ENCODE results near the gene TBX6.
"Not testable (repeated sequence)": the region's sequence is repeated elsewhere in the genome, so short reads cannot be mapped to it uniquely, and the experiment has no call there.

TBX6 gene

GRCh38 chr16:30127993-30128392 is 36.3 kb upstream of the TBX6 start:
- TF ChIP-seq ZNF274 (IDR thresholded peaks at IDR 0.05; ENCODE audit: low read depth, low read length): no peak
- TF ChIP-seq SUZ12 (IDR thresholded peaks at IDR 0.05; ENCODE audit: extremely low read depth, insufficient read depth, insufficient read length): no peak
- no peak for TF ChIP-seq YY1 (IDR thresholded peaks at IDR 0.05; ENCODE audit: insufficient read depth, insufficient read length)
- Histone ChIP-seq H3K9me3 (ENCODE audit: insufficient read depth, low read length) (no peaks in the 10 kb centered on the region), H3K36me3 (ENCODE audit: insufficient read depth, insufficient read length, low read length) (no peaks in the 10 kb centered on the region), H3K27me3 (ENCODE audit: insufficient read depth, insufficient read length) (no peaks in the 10 kb centered on the region), H3K4me1 (ENCODE audit: insufficient read depth, insufficient read length) (peaks cover 5% of the 10 kb centered on the region), H3K4me3 (ENCODE audit: insufficient read length, low read depth) (no peak overlapping the region), H3K9ac (ENCODE audit: insufficient read length, low read depth) (no peak overlapping the region)
- DNase-seq (ENCODE audit: low read depth, low spot score): no peak

GRCh38 chr16:30125690-30126089 is 34.0 kb upstream of the TBX6 start:
- H3K36me3 ChIP-seq (ENCODE audit: insufficient read depth, insufficient read length, low read length); H3K4me1 ChIP-seq (ENCODE audit: insufficient read depth, insufficient read length); H3K9ac ChIP-seq (ENCODE audit: insufficient read length, low read depth); DNase-seq (ENCODE audit: low read depth, low spot score); H3K27me3 ChIP-seq (ENCODE audit: insufficient read depth, insufficient read length); H3K4me3 ChIP-seq (ENCODE audit: insufficient read length, low read depth); H3K9me3 ChIP-seq (ENCODE audit: insufficient read depth, low read length): not testable (repeated sequence)

GRCh38 chr16:30124985-30125379 is 33.3 kb upstream of the TBX6 start:
- no peak for DNase-seq (ENCODE audit: low read depth, low spot score)
- Histone ChIP-seq H3K4me3 (ENCODE audit: insufficient read length, low read depth) (no peak overlapping the region), H3K36me3 (ENCODE audit: insufficient read depth, insufficient read length, low read length) (no peaks in the 10 kb centered on the region), H3K27me3 (ENCODE audit: insufficient read depth, insufficient read length) (no peaks in the 10 kb centered on the region), H3K4me1 (ENCODE audit: insufficient read depth, insufficient read length) (peaks cover 10% of the 10 kb centered on the region), H3K9ac (ENCODE audit: insufficient read length, low read depth) (no peak overlapping the region), H3K9me3 (ENCODE audit: insufficient read depth, low read length) (no peaks in the 10 kb centered on the region)
- TF ChIP-seq SUZ12 (IDR thresholded peaks at IDR 0.05; ENCODE audit: extremely low read depth, insufficient read depth, insufficient read length): no peak
- no peak for TF ChIP-seq ZNF274 (IDR thresholded peaks at IDR 0.05; ENCODE audit: low read depth, low read length)
- TF ChIP-seq YY1 (IDR thresholded peaks at IDR 0.05; ENCODE audit: insufficient read depth, insufficient read length): no peak

GRCh38 chr16:30122604-30123160 is 31.0 kb upstream of the TBX6 start:
- H3K27me3 ChIP-seq (ENCODE audit: insufficient read depth, insufficient read length): no peaks in the 10 kb centered on the region
- no peaks in the 10 kb centered on the region for H3K9me3 ChIP-seq (ENCODE audit: insufficient read depth, low read length)
- peaks cover 10% of the 10 kb centered on the region for H3K4me1 ChIP-seq (ENCODE audit: insufficient read depth, insufficient read length)
- TF ChIP-seq SUZ12 (IDR thresholded peaks at IDR 0.05; ENCODE audit: extremely low read depth, insufficient read depth, insufficient read length) (no peak), ZNF274 (IDR thresholded peaks at IDR 0.05; ENCODE audit: low read depth, low read length) (no peak), YY1 (IDR thresholded peaks at IDR 0.05; ENCODE audit: insufficient read depth, insufficient read length) (no peak)
- peaks cover 15% of the 10 kb centered on the region for H3K36me3 ChIP-seq (ENCODE audit: insufficient read depth, insufficient read length, low read length)
- H3K4me3 ChIP-seq (ENCODE audit: insufficient read length, low read depth): peak overlapping the region; percentile 68
- DNase-seq (ENCODE audit: low read depth, low spot score): no peak
- H3K9ac ChIP-seq (ENCODE audit: insufficient read length, low read depth): peak overlapping the region; percentile 84

- peaks cover 10% of the 10 kb centered on the region for H3K4me1 ChIP-seq (ENCODE audit: insufficient read depth, insufficient read length)
- no peak for DNase-seq (ENCODE audit: low read depth, low spot score)
- peaks cover 22% of the 10 kb centered on the region for H3K36me3 ChIP-seq (ENCODE audit: insufficient read depth, insufficient read length, low read length)
- H3K27me3 ChIP-seq (ENCODE audit: insufficient read depth, insufficient read length): no peaks in the 10 kb centered on the region
- H3K9me3 ChIP-seq (ENCODE audit: insufficient read depth, low read length): no peaks in the 10 kb centered on the region
- H3K9ac ChIP-seq (ENCODE audit: insufficient read length, low read depth): peak overlapping the region; percentile 84
- no peak for TF ChIP-seq ZNF274 (IDR thresholded peaks at IDR 0.05; ENCODE audit: low read depth, low read length)
- no peak for TF ChIP-seq SUZ12 (IDR thresholded peaks at IDR 0.05; ENCODE audit: extremely low read depth, insufficient read depth, insufficient read length)
- TF ChIP-seq YY1 (IDR thresholded peaks at IDR 0.05; ENCODE audit: insufficient read depth, insufficient read length): no peak
- H3K4me3 ChIP-seq (ENCODE audit: insufficient read length, low read depth): peak overlapping the region; percentile 68
These were observed 30.2 kb upstream of the TBX6 start for GRCh38 chr16:30121741-30122571.

- Histone ChIP-seq H3K36me3 (ENCODE audit: insufficient read depth, insufficient read length, low read length) (peaks cover 31% of the 10 kb centered on the region), H3K9ac (ENCODE audit: insufficient read length, low read depth) (no peak overlapping the region), H3K9me3 (ENCODE audit: insufficient read depth, low read length) (no peaks in the 10 kb centered on the region), H3K27me3 (ENCODE audit: insufficient read depth, insufficient read length) (no peaks in the 10 kb centered on the region), H3K4me1 (ENCODE audit: insufficient read depth, insufficient read length) (peaks cover 10% of the 10 kb centered on the region), H3K4me3 (ENCODE audit: insufficient read length, low read depth) (no peak overlapping the region)
- TF ChIP-seq SUZ12 (IDR thresholded peaks at IDR 0.05; ENCODE audit: extremely low read depth, insufficient read depth, insufficient read length): no peak
- no peak for TF ChIP-seq YY1 (IDR thresholded peaks at IDR 0.05; ENCODE audit: insufficient read depth, insufficient read length)
- TF ChIP-seq ZNF274 (IDR thresholded peaks at IDR 0.05; ENCODE audit: low read depth, low read length): no peak
- no peak for DNase-seq (ENCODE audit: low read depth, low spot score)
These were observed 28.8 kb upstream of the TBX6 start for GRCh38 chr16:30120340-30121105.

GRCh38 chr16:30119428-30119827 is 27.7 kb upstream of the TBX6 start:
- no peak overlapping the region for H3K9ac ChIP-seq (ENCODE audit: insufficient read length, low read depth)
- peaks cover 10% of the 10 kb centered on the region for H3K4me1 ChIP-seq (ENCODE audit: insufficient read depth, insufficient read length)
- no peak overlapping the region for H3K4me3 ChIP-seq (ENCODE audit: insufficient read length, low read depth)
- no peak for TF ChIP-seq YY1 (IDR thresholded peaks at IDR 0.05; ENCODE audit: insufficient read depth, insufficient read length)
- TF ChIP-seq SUZ12 (IDR thresholded peaks at IDR 0.05; ENCODE audit: extremely low read depth, insufficient read depth, insufficient read length): no peak
- no peak for TF ChIP-seq ZNF274 (IDR thresholded peaks at IDR 0.05; ENCODE audit: low read depth, low read length)
- no peaks in the 10 kb centered on the region for H3K27me3 ChIP-seq (ENCODE audit: insufficient read depth, insufficient read length)
- DNase-seq (ENCODE audit: low read depth, low spot score): no peak
- no peaks in the 10 kb centered on the region for H3K9me3 ChIP-seq (ENCODE audit: insufficient read depth, low read length)
- peaks cover 36% of the 10 kb centered on the region for H3K36me3 ChIP-seq (ENCODE audit: insufficient read depth, insufficient read length, low read length)
